ENCODE data around the gene CBX6. TPM values are rescaled to one million over a fixed set of nuclear protein-coding genes. Genes with fewer than 3 reads are reported as not detected.
A peak's percentile ranks its signal among the peaks of the same experiment; 100 is the strongest.

CBX6 gene
- total RNA-seq, 1 experiment from 2014 or later: 98.4 TPM

DNA sequence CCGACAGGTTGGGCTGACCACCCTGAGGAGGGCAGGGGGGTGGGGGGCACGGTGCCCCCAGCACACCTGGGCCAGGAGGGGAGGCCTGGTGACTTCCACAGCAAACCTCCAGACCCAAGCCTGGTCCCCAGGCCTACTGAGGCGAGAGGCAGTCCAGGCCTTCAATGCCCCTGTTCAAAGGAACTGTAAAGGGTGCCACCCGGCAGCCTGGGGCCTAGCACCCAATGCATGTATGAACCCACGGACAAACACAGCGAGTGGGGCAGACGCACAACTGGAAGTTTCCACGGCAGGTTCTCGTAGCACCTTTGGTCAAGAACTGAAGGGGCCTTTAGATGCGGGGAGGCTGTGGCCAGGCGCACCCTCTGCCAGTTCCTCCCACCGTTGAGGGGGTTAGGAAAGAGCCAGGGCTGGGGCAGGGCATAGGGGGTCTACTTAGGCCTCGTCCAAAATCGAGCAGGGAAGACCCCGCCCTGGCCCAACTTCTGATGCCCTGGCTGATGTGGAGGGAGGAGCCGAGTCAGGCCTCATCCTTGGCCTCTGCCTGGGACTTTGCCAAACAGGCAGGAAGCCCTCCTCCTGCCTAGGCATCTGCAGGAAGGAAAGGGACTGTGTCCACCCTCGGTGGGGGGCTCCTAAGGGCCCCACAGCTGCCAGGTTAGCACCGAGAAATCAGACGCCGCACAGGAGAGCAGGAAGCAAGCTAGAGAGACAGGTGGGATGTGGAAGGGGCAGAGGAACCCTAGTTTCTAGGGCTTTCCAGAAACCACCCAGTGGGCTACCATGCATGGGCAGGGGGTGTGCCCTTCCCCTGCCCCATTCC is 6.6 kb downstream of the CBX6 start:
- H3K9me3 ChIP-seq (ENCODE audit: control insufficient read depth, insufficient read depth, low read depth, low read length): no peaks in the 10 kb centered on the region
- H3K27ac ChIP-seq (ENCODE audit: low read length): no peak overlapping the region
- peaks cover 44% of the 10 kb centered on the region for H3K4me1 ChIP-seq (ENCODE audit: control insufficient read depth, insufficient read depth, low read length)
- ATAC-seq (no peak), DNase-seq (ENCODE audit: low read depth, low spot score) (no peak)
- H3K36me3 ChIP-seq (ENCODE audit: control insufficient read depth, insufficient read depth, low read length): no peaks in the 10 kb centered on the region
- no peaks in the 10 kb centered on the region for H3K27me3 ChIP-seq (ENCODE audit: control insufficient read depth, insufficient read depth, low read length)
- in situ Hi-C loops (cut with HindIII; ENCODE audit: low pct_unique_long_range_greater_than_20kb, low sequenced_read_pairs): no loop called here
- ChIA-PET CTCF (no interaction called here), POLR2A (no interaction called here)
- H3K4me3 ChIP-seq (ENCODE audit: low read depth in 2 of 2, low read length in 2 of 2): no peak overlapping the region
- TF ChIP-seq POLR2AphosphoS5 (IDR thresholded peaks at IDR 0.05; ENCODE audit: low read depth, low read length) (no peak; the same call in 1 of the 2 replicates), SIN3A (IDR thresholded peaks at IDR 0.05; ENCODE audit: borderline replicate concordance, insufficient read depth, low read depth, low read length) (no peak)
- intact Hi-C loops (cut with micrococcal nuclease; ENCODE audit: unreplicated experiment): loop anchor here (5.0 to 10.0 kb wide), 2 partner anchors 139 to 257 kb away; no protein-coding TSS in a partner anchor
- no TSS peak for BruUV-seq (replicated peaks)

DNA sequence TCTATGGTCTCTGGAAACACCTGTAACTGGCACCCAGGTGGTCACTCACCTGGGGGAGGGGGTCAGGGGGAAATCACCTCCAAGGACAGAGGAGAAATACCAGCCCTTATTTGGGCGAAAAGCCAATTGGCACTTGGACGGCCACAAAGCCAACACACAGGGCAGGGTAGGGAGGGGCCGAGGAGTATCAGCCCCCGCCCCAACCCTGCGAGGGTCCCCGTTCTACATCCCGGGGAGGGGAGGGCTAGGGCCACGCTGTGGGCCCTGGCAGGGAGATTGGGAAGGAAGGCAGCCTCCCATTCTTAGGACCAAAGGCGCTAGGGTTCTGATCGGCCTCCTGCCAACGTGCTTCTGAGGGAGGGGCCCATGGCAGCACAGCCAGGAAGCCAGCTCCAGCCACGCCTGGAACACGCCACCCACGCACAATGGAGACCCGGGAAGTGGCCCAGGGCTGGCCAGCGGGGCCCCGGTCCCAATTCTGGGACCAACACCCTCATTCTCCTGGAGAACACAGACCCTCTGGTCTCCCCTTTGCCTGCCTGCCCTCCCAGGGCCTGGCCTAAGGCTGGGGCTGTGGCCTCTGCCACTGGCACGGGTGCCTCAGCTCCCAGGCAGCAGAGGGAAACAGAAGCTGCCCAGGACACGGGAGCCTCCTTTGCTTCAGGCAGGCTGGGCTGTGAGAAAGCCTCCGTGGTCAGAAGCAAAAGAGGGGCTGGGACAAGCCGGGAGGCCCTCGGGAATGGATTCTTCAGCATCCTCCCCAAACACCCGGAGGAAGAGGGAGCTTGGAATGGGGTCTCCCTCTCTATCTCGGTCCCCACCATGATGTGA is 7.4 kb downstream of the CBX6 start:
- DNase-seq (ENCODE audit: low read depth, low spot score): no peak
- intact Hi-C loops (cut with micrococcal nuclease; ENCODE audit: unreplicated experiment) (loop anchor here (5.0 to 10.0 kb wide), 3 partner anchors 97 to 258 kb away; no protein-coding TSS in a partner anchor), in situ Hi-C loops (cut with HindIII; ENCODE audit: low pct_unique_long_range_greater_than_20kb, low sequenced_read_pairs) (no loop called here)
- no peaks in the 10 kb centered on the region for H3K36me3 ChIP-seq (ENCODE audit: control insufficient read depth, insufficient read depth, low read length)
- ATAC-seq: peak; percentile 28
- CTCF ChIA-PET: no interaction called here
- BruUV-seq (replicated peaks): no TSS peak
- peaks cover 39% of the 10 kb centered on the region for H3K4me1 ChIP-seq (ENCODE audit: control insufficient read depth, insufficient read depth, low read length)
- TF ChIP-seq SIN3A (IDR thresholded peaks at IDR 0.05; ENCODE audit: borderline replicate concordance, insufficient read depth, low read depth, low read length): no peak
- no peak for TF ChIP-seq TCF7L2 (IDR thresholded peaks at IDR 0.05; ENCODE audit: low read depth, low read length)
- TF ChIP-seq, protein P1, sequence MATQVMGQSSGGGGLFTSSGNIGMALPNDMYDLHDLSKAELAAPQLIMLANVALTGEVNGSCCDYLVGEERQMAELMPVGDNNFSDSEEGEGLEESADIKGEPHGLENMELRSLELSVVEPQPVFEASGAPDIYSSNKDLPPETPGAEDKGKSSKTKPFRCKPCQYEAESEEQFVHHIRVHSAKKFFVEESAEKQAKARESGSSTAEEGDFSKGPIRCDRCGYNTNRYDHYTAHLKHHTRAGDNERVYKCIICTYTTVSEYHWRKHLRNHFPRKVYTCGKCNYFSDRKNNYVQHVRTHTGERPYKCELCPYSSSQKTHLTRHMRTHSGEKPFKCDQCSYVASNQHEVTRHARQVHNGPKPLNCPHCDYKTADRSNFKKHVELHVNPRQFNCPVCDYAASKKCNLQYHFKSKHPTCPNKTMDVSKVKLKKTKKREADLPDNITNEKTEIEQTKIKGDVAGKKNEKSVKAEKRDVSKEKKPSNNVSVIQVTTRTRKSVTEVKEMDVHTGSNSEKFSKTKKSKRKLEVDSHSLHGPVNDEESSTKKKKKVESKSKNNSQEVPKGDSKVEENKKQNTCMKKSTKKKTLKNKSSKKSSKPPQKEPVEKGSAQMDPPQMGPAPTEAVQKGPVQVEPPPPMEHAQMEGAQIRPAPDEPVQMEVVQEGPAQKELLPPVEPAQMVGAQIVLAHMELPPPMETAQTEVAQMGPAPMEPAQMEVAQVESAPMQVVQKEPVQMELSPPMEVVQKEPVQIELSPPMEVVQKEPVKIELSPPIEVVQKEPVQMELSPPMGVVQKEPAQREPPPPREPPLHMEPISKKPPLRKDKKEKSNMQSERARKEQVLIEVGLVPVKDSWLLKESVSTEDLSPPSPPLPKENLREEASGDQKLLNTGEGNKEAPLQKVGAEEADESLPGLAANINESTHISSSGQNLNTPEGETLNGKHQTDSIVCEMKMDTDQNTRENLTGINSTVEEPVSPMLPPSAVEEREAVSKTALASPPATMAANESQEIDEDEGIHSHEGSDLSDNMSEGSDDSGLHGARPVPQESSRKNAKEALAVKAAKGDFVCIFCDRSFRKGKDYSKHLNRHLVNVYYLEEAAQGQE (IDR thresholded peaks at IDR 0.05; ENCODE audit: insufficient read depth in 1 of 2, low read depth in 2 of 2, low read length in 1 of 2): no peak
- TF ChIP-seq POLR2AphosphoS5 (IDR thresholded peaks at IDR 0.05; ENCODE audit: low read depth, low read length): no peak; the same call in 1 of the 2 replicates
- TF ChIP-seq, protein P2, sequence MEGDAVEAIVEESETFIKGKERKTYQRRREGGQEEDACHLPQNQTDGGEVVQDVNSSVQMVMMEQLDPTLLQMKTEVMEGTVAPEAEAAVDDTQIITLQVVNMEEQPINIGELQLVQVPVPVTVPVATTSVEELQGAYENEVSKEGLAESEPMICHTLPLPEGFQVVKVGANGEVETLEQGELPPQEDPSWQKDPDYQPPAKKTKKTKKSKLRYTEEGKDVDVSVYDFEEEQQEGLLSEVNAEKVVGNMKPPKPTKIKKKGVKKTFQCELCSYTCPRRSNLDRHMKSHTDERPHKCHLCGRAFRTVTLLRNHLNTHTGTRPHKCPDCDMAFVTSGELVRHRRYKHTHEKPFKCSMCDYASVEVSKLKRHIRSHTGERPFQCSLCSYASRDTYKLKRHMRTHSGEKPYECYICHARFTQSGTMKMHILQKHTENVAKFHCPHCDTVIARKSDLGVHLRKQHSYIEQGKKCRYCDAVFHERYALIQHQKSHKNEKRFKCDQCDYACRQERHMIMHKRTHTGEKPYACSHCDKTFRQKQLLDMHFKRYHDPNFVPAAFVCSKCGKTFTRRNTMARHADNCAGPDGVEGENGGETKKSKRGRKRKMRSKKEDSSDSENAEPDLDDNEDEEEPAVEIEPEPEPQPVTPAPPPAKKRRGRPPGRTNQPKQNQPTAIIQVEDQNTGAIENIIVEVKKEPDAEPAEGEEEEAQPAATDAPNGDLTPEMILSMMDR (IDR thresholded peaks at IDR 0.05): no peak
- POLR2A ChIA-PET: no interaction called here
- no peak overlapping the region for H3K27ac ChIP-seq (ENCODE audit: low read length)
- H3K27me3 ChIP-seq (ENCODE audit: control insufficient read depth, insufficient read depth, low read length): no peaks in the 10 kb centered on the region
- H3K4me3 ChIP-seq (ENCODE audit: low read depth in 2 of 2, low read length in 2 of 2): no peak overlapping the region
- no peaks in the 10 kb centered on the region for H3K9me3 ChIP-seq (ENCODE audit: control insufficient read depth, insufficient read depth, low read depth, low read length)
